Mesendoderm (in vitro differentiated cells): Measurements from ENCODE around the gene CREB5.

Experiments used
- DNase-seq: peaks from one replicate; pipeline ENCODE4 v3.0.0; 2013
- H2AK5ac ChIP-seq: 2 replicates; pipeline ENCODE4 v1.6.1; 2013; ENCODE audit warnings: low read length, inconsistent platforms
- H2BK120ac ChIP-seq: 2 replicates; pipeline ENCODE4 v1.6.1; 2013; ENCODE audit warnings: low read depth, mild to moderate bottlenecking, low read length, moderate library complexity, mixed read lengths
- H2BK15ac ChIP-seq: replicated peaks from 2 replicates; pipeline ENCODE4 v1.6.1; 2013; ENCODE audit warnings: low read depth, mild to moderate bottlenecking, moderate library complexity
- H2BK5ac ChIP-seq: 2 replicates; pipeline ENCODE4 v1.6.1; 2013; ENCODE audit warnings: low read length, inconsistent platforms
- H3K18ac ChIP-seq: 2 replicates; pipeline ENCODE4 v1.6.1; 2013; ENCODE audit warnings: mild to moderate bottlenecking, low read length, mixed read lengths
- H3K23ac ChIP-seq: one replicate; pipeline ENCODE4 v1.6.1; 2013; ENCODE audit warnings: low read length
- H3K27ac ChIP-seq: 2 replicates; pipeline ENCODE4 v1.5.1; 2013; ENCODE audit warnings: low read depth, mild to moderate bottlenecking, inconsistent platforms, low read length, moderate library complexity
- H3K27me3 ChIP-seq: 2 replicates; pipeline ENCODE4 v1.6.1; 2013; ENCODE audit warnings: low read length, control low read depth, mild to moderate bottlenecking, inconsistent platforms; ENCODE audit not compliant: insufficient read depth, poor library complexity
- H3K36me3 ChIP-seq: 2 replicates; pipeline ENCODE4 v1.6.1; 2013; ENCODE audit warnings: low read length, inconsistent platforms; ENCODE audit not compliant: control insufficient read depth, insufficient read depth
- H3K4ac ChIP-seq: one replicate; pipeline ENCODE4 v1.6.1; 2013; ENCODE audit warnings: low read depth, mild to moderate bottlenecking, low read length, moderate library complexity
- H3K4me1 ChIP-seq: 2 replicates; pipeline ENCODE4 v1.6.1; 2013; ENCODE audit warnings: low read depth, low read length, inconsistent platforms; ENCODE audit not compliant: control insufficient read depth
- H3K4me2 ChIP-seq: 2 replicates; pipeline ENCODE4 v1.6.1; 2013; ENCODE audit warnings: low read length
- H3K4me3 ChIP-seq: 2 replicates; pipeline ENCODE4 v1.5.1; 2013; ENCODE audit warnings: mild to moderate bottlenecking, low read length
- H3K56ac ChIP-seq: one replicate; pipeline ENCODE4 v1.6.1; 2013; ENCODE audit warnings: low read length
- H3K79me1 ChIP-seq: 2 replicates; pipeline ENCODE4 v1.6.1; 2013; ENCODE audit warnings: low read length, inconsistent platforms
- H3K79me2 ChIP-seq: 2 replicates; pipeline ENCODE4 v1.6.1; 2013; ENCODE audit warnings: mild to moderate bottlenecking, low read length; ENCODE audit not compliant: control insufficient read depth, insufficient read depth
- H3K9ac ChIP-seq: 2 replicates; pipeline ENCODE4 v1.6.1; 2013; ENCODE audit warnings: low read length, inconsistent platforms
- H4K5ac ChIP-seq: one replicate; pipeline ENCODE4 v1.6.1; 2013; ENCODE audit warnings: low read length
- H4K8ac ChIP-seq: one replicate; pipeline ENCODE4 v1.6.1; 2013; ENCODE audit warnings: low read depth, mild to moderate bottlenecking, control low read depth, low read length, moderate library complexity
- WGBS: extraction: QIAGEN DNeasy Blood & Tissue Kit; methylation state at CpG from one replicate; pipeline ENCODE4 v1.1.7; 2013; ENCODE audit warnings: low lambda C conversion rate, missing lambda C conversion rate; ENCODE audit not compliant: insufficient coverage; ENCODE audit errors: extremely low coverage; 5-methylcytosine and 5-hydroxymethylcytosine counted together

The CREB5 gene

GRCh38 chr7:28767356-28767755 lies 355.0 kb downstream of the CREB5 start:
- Histone ChIP-seq H2BK120ac (no peak overlapping the region), H2BK5ac (no peak overlapping the region), H3K79me1 (no peaks in the 10 kb centered on the region), H3K23ac (no peak overlapping the region), H3K9ac (no peak overlapping the region), H2AK5ac (no peak overlapping the region), H3K18ac (no peak overlapping the region), H3K79me2 (no peaks in the 10 kb centered on the region), H4K5ac (no peak overlapping the region), H3K27me3 (no peaks in the 10 kb centered on the region), H3K4me2 (no peak overlapping the region), H3K36me3 (no peaks in the 10 kb centered on the region), H3K4ac (no peak overlapping the region), H2BK15ac (no peak overlapping the region), H3K4me3 (no peak overlapping the region), H3K56ac (no peak overlapping the region), H4K8ac (no peak overlapping the region), H3K4me1 (no peaks in the 10 kb centered on the region), H3K27ac (no peak overlapping the region)
- no peak for DNase-seq
- WGBS = no CpG with 5 or more reads among the region's 3 CpGs

- Histone ChIP-seq H4K8ac (no peak overlapping the region), H2AK5ac (no peak overlapping the region), H3K4me3 (no peak overlapping the region), H3K79me2 (no peaks in the 10 kb centered on the region), H4K5ac (no peak overlapping the region), H3K36me3 (no peaks in the 10 kb centered on the region), H3K18ac (no peak overlapping the region), H3K27me3 (no peaks in the 10 kb centered on the region), H3K4me2 (no peak overlapping the region), H3K79me1 (no peaks in the 10 kb centered on the region), H3K9ac (no peak overlapping the region), H3K27ac (no peak overlapping the region), H3K56ac (no peak overlapping the region), H3K4ac (no peak overlapping the region), H2BK15ac (no peak overlapping the region), H3K23ac (no peak overlapping the region), H3K4me1 (no peaks in the 10 kb centered on the region), H2BK120ac (no peak overlapping the region), H2BK5ac (no peak overlapping the region)
- DNase-seq = no peak
- no CpG with 5 or more reads among the region's 1 CpG for WGBS
Measured at GRCh38 chr7:28768577-28769147, 356.3 kb downstream of the CREB5 start.

- Histone ChIP-seq H3K4me3 (no peak overlapping the region), H3K27me3 (no peaks in the 10 kb centered on the region), H3K79me2 (no peaks in the 10 kb centered on the region), H3K36me3 (no peaks in the 10 kb centered on the region), H2BK120ac (no peak overlapping the region), H2BK15ac (no peak overlapping the region), H2AK5ac (no peak overlapping the region), H3K27ac (no peak overlapping the region), H3K9ac (no peak overlapping the region), H3K23ac (no peak overlapping the region), H3K4ac (no peak overlapping the region), H4K5ac (no peak overlapping the region), H3K4me1 (no peaks in the 10 kb centered on the region), H2BK5ac (no peak overlapping the region), H3K79me1 (no peaks in the 10 kb centered on the region), H3K56ac (no peak overlapping the region), H3K18ac (no peak overlapping the region), H3K4me2 (no peak overlapping the region), H4K8ac (no peak overlapping the region)
- no CpG with 5 or more reads among the region's 14 CpGs for WGBS
- no peak for DNase-seq
Measured at GRCh38 chr7:28771906-28772622, 359.7 kb downstream of the CREB5 start.

GRCh38 chr7:28773423-28774145 lies 361.3 kb downstream of the CREB5 start:
- Histone ChIP-seq H3K23ac (no peak overlapping the region), H2BK120ac (no peak overlapping the region), H3K56ac (no peak overlapping the region), H3K4me3 (no peak overlapping the region), H2BK15ac (no peak overlapping the region), H3K79me2 (no peaks in the 10 kb centered on the region), H3K9ac (no peak overlapping the region), H4K8ac (no peak overlapping the region), H2BK5ac (no peak overlapping the region), H2AK5ac (no peak overlapping the region), H3K4ac (no peak overlapping the region), H3K27ac (no peak overlapping the region), H3K4me2 (no peak overlapping the region), H3K18ac (no peak overlapping the region), H3K79me1 (no peaks in the 10 kb centered on the region), H3K36me3 (no peaks in the 10 kb centered on the region), H3K27me3 (no peaks in the 10 kb centered on the region), H3K4me1 (no peaks in the 10 kb centered on the region), H4K5ac (no peak overlapping the region)
- no peak for DNase-seq
- WGBS = no CpG with 5 or more reads among the region's 6 CpGs

- Histone ChIP-seq H3K4ac (no peak overlapping the region), H3K27ac (no peak overlapping the region), H3K27me3 (no peaks in the 10 kb centered on the region), H3K4me2 (no peak overlapping the region), H3K79me2 (no peaks in the 10 kb centered on the region), H2AK5ac (no peak overlapping the region), H4K5ac (no peak overlapping the region), H3K18ac (no peak overlapping the region), H4K8ac (no peak overlapping the region), H3K9ac (no peak overlapping the region), H3K4me3 (no peak overlapping the region), H3K23ac (no peak overlapping the region), H3K79me1 (no peaks in the 10 kb centered on the region), H2BK5ac (no peak overlapping the region), H3K36me3 (no peaks in the 10 kb centered on the region), H2BK15ac (no peak overlapping the region), H3K56ac (no peak overlapping the region), H3K4me1 (no peaks in the 10 kb centered on the region), H2BK120ac (no peak overlapping the region)
- DNase-seq = no peak
- no CpG with 5 or more reads among the region's 4 CpGs for WGBS
Measured at GRCh38 chr7:28774261-28774988, 362.1 kb downstream of the CREB5 start.
